HepG2 (cell line): ENCODE measurements around the gene SLU7. TPM values are rescaled to one million over a fixed set of nuclear protein-coding genes. Genes with fewer than 3 reads are reported as not detected.

Source experiments
- ETV6 ChIP-seq: sonication (generic); formaldehyde crosslinking; conservative IDR thresholded peaks from 2 replicates; pipeline ENCODE4 v1.4.0; 2020; ENCODE audit warnings: missing genetic modification reagents
- NRL ChIP-seq: sonication (generic); formaldehyde crosslinking; IDR thresholded peaks from 2 replicates; pipeline ENCODE4 v1.5.0; 2020; ENCODE audit warnings: missing genetic modification reagents, mild to moderate bottlenecking, moderate library complexity, borderline replicate concordance
- ZBTB40 ChIP-seq, 2 experiments: fragments of 450-650 bp in 1 of 2; sonication (generic) in 1 of 2; formaldehyde crosslinking in 1 of 2; IDR thresholded peaks; 2 replicates each; pipeline versions ENCODE4 v1.6.1 to v1.8.0; 2016 to 2022; ENCODE audit warnings: antibody characterized with exemption in 1 of 2, mild to moderate bottlenecking in 1 of 2, missing genetic modification reagents in 1 of 2
- ZFAT ChIP-seq: sonication (generic); formaldehyde crosslinking; conservative IDR thresholded peaks from 2 replicates; pipeline ENCODE4 v1.8.1; 2023; ENCODE audit warnings: missing genetic modification reagents, inconsistent platforms
- ZGPAT ChIP-seq: IDR thresholded peaks from 2 replicates; pipeline ENCODE4 v1.6.1; 2016; ENCODE audit warnings: mild to moderate bottlenecking
- ZNF639 ChIP-seq: conservative IDR thresholded peaks from 2 replicates; pipeline ENCODE4 v1.6.1; 2018; ENCODE audit warnings: missing genetic modification reagents
- ZSCAN25 ChIP-seq: sonication (generic); formaldehyde crosslinking; IDR thresholded peaks from 2 replicates; pipeline ENCODE4 v1.8.0; 2022; ENCODE audit warnings: mild to moderate bottlenecking, missing genetic modification reagents
- polyA plus RNA-seq, 8 experiments: library from polyadenylated mRNA; depleted of rRNA in 3 of 8; stranded (reverse) in 7 of 8; unstranded in 1 of 8; fragments of >200 nt; fragmentation: Illumina TruSeq in 4 of 8; extraction: Trizol in 4 of 8; gene quantifications; 2 replicates each; pipeline versions ENCODE4 v1.2.1 to v1.2.3, GENCODE V29; 2011 to 2016; ENCODE audit warnings: low read depth in 4 of 8, missing spikeins in 1 of 8, mixed read lengths in 1 of 8; ENCODE audit not compliant: insufficient read depth in 1 of 8
- total RNA-seq, 5 experiments: library from RNA; depleted of rRNA; stranded (reverse); fragments of >200 nt; fragmentation: Illumina TruSeq; extraction: Trizol; gene quantifications; 2 replicates each; pipeline ENCODE4 v1.2.3, GENCODE V29; 2016; ENCODE audit warnings: low read depth in 1 of 5

SLU7 gene
- total and polyA plus RNA-seq, 2 of the 13 experiments (the other 11 are each of a cell fraction or from before 2014, with no cell fraction given) = 24.0 to 39.2 TPM

DNA sequence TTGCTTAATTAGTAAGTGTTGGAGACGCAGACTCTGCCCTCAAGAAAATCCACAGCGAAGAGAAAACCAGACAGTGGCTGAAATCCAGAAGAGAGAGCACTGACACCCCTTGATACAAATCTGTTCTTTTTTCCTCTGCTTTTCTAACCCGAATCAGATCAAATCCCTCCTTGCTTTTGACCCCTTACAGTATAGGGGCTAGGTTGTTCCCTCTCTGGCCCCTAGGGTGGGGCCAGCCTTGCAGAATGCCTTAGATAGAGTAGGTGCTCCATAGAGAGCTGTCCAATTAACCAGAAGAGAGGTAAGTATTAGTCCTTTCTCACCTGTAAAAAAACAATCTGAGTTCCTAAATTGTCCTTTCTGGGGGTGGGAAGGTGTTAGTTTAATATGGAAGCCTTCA, 58.6 kb downstream of the SLU7 start (continued):
- TF ChIP-seq ZBTB40 (IDR thresholded peaks at IDR 0.05) = no peak
- no peak for TF ChIP-seq ZBTB40 (CRISPR knock-in tag; IDR thresholded peaks at IDR 0.05)
- TF ChIP-seq NRL = no peak
- no peak for TF ChIP-seq ZGPAT (CRISPR knock-in tag)
- TF ChIP-seq ZFAT (CRISPR knock-in tag) = no peak
- no peak for TF ChIP-seq ZSCAN25 (CRISPR knock-in tag)
- no peak for TF ChIP-seq ETV6
- no peak for TF ChIP-seq ZNF639 (CRISPR knock-in tag)
- TF ChIP-seq, all 625 proteins: peak for 0
